Stimulated activated CD8-positive, alpha-beta memory T cell treated with anti-CD3 and anti-CD28 coated beads, Interleukin-12 subunit alpha, Interleukin-12 subunit beta, amount 100 ng/mL, for 24 hours (primary cell): Measurements from ENCODE around the gene SBNO2.

Experiments used
- DNase-seq: peaks from one replicate; pipeline ENCODE4 v3.0.0-alpha.2; 2020; ENCODE audit errors: extremely low read depth

SBNO2 gene

DNA sequence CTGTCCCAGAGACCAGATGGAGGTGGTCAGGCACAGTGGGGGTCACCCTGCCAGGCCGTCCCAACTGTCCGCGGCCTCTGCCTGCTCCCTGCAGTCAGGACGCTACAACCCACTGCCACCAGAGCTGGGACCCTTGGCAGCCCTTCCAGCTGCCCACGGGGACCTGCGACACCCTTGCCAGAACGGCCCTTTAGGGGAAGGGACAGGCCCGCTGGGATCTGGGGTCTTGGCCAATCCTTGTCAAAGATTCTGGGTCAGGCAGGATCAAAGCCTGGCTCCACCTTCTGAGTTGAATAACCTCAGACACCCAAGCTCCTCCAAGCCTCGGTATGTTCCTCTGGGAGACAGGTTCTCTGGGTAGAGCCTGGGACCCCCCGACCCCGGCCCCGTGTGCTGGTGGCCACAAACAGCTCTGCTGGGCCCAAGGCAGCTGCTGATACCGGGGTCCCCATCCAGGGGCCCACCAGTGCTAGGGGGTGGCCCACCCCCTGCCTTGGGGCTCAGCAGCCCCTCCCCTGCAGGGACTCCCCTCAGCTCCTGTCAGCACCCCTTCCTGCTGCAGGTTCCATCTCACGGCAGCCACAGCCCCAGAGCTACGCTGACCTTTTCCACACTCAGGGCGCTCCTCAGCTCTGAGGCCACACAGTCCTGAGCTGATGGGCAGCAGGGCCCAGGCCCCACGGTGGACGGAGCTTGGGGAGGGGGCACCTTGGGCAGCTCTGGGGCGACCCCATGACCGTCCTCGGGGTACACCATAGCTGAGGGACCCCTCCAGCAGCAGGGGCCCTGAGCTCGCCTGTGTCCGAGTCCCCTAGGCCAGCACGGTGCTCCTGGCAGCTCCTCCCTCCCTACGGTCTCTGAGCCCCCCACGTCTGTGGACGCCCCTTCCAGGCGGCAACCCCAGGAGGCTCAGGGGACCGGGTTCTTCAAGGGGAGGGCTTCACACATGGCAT is 18.4 kb downstream of the SBNO2 start:
- DNase-seq: no peak

GRCh38 chr19:1154731-1155351 is 19.2 kb downstream of the SBNO2 start:
- no peak for DNase-seq

DNA sequence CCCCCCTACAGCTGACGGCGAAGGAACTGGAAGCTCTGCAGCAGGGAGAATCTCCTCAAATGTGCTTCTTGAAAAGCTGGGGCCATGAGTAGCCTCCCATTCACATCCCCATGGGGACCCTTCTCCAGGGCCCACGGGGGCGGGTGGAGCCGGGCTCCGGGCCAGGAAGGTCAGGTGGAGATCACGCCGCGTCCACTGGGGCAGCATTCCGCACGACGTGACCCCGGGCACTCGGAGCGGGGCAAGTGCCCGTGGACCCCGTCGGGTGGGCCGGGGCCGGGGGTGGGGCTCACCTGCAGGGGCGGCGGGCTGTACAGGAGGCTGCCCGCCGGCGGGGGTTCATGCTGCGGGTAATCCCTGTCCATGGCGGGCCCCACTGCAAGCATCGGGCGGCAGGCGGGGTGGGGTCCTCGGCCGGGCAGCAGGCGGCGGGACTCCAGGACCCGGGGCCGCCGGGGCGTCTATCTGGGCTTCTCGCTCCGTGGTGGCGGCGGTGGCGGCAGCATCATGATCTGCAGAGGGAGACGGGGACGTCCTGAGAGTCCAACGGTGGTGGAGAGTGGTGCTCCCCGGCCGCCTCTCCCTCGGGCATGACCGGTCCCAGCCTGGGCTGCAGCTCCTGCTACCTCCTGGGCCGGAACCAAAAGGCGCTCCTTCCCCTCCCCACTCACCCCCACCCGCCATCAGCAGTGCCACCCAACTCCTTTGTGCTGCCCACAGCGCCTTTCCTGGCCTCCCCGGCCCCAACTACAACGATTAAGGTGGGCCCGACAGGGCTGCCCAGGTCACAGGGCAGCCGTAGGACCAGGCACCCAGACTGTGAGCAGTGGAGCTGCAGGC is 20.0 kb downstream of the SBNO2 start:
- no peak for DNase-seq

- DNase-seq: no peak
Observed at GRCh38 chr19:1151917-1152587, 22.0 kb downstream of the SBNO2 start.

- DNase-seq: no peak
Observed at GRCh38 chr19:1151037-1151724, 22.9 kb downstream of the SBNO2 start.

DNA sequence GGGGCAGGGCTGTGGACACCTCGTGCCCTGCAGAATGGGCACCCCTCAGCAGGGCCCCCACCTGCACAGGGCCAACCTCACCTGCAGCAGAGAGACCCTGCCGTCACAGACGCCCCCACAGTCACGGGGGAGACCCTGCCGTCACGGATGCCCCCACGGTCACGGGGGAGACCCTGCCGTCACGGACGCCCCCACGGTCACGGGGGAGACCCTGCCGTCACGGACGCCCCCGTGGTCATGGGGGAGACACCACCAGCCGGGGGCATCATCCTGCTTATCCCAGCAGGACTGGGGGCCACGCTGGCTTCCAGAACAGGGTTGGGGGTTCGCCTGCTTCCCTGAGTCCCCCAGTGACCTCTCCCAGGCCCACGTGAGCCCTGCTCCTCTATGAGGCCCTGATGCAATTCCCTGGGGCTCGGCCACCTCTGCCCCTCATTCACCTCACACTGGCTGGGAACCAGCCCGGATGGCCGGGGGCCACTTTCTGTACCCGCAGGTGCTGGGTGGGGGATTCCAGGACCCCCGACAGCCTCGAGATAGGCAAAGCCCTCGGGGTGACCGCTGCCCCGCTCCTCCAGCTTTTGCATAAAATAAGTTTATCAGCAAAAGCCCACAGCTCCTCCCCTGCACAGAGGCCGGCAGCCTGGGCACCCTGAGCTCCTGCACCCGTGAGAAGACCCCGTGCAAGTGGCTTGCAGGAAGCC is 23.6 kb downstream of the SBNO2 start:
- no peak for DNase-seq

DNA sequence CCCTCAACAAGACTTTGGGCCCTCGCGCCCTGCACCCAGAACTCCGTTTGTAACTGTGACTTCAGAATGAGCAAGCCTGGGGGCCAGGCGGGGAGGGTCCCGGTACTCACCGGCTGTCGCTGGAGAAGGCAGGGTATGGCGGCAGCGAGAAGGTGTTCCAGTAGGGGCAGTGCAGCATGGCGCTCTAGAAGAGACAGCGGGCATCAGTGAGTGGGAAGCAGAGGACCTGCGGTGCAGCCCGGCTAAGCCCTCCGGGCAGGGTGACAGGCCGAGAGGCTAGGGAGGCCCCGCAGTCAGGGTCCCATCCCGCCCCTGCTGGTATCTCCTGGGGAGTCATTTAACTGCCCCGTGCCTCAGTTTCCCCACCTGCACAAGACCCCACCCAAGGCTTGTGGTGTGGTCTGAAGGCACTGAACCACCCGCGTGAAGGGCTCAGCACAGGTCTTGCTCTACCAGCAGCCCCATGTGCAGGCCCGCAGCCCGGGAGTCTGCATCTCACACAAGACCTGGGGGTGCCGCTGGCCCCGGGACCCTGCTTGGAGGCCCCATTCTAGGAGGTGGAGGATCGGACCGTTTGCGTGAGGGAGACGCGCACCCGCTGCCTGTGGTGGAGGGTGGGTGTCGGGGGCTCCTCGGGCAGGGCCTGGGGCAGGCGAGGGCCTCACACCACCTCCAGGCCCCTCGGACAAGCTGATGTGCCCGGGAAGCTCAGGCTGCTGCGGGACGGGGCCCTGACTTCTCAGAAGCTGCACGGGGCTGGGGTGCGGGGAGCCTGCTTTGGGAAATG is 24.6 kb downstream of the SBNO2 start:
- no peak for DNase-seq

DNA sequence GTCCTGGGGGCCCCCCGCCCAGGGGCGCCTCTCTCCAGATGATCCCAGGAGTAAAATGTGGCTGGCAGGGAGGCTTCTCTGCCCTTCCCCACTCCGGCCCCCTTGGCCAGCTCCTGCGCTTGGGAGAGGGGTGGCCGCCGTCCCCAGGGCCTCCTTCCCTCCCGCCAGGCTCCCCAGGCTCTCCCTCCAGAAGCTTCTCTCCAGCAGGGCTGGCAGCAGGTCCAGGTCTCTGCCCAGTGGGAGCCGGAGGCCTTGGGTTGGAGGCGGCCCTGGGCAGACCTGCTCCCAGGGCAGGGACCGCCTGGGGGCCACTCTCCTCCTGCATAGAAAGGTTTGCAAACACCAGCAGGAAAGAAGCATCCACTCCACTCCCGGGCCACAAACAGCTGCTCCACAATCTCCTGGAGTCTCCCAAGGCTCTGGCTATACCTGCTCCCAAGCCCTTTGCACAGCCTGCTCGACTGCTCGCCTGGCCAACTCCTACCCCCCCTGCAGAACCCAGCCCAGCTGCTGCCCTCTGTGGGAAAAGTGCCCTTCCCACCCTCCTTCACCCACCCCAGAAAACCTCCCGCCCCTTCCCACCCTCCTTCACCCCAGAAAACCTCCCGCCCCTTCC is 26.0 kb downstream of the SBNO2 start:
- DNase-seq: no peak

DNA sequence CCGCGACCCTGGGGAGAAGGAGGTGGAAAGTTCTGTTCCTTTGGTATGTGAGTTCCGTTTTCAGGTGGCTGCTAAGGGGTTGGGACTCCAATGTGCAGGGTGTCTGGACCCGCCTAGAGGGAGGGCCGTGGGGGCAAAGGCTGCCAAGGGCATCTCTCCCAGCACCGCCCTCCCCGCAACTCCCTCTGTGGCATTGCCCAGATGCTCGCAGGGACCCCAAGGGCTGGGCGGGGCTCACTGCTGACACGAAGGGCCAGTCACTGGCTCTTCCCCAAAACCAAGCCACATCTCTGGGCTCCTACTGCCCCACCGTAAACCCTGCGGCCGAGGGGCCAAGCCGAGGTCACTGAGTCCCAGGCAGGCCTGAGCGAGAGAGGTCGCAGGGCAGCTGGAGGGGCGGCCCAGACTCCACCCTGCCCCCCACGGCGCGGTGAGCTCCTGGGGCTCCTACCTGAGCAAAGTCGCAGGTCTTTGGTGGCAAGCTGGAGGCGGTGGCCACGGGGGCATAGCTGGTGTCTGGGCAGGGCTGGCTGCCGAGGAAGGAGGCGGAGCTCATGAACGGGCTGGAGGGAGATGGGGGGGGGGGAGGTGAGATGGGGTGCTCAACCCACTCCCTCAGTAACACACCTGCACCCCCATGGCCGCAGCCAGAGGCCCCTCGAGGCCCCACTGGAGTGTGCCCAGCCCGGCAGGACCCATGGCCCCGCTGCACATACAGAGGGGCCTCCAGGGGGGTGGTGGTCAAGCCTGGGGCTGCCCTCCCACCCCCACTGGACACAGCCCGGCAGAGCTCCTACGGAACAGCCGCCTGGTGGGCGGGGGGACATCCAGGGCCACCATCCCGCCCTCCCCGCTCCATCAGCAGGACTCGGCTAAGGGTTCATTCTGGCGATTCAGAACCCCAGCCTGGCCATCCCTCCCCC is 26.9 kb downstream of the SBNO2 start:
- DNase-seq: no peak

DNA sequence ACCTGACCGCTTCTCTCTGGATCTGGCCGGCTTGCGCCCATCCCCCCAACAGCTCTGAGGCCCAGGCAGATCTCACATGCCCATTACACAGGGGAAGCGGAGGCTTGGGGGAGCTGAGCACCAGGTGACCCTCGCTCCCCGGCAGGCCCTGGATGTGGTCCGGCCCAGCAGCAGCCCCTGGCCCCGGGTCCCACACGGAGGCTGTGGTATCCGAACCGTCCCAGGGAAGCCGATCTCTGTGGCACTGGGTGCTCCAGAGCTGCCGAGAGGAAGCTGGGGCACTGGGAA is 27.7 kb downstream of the SBNO2 start:
- no peak for DNase-seq

DNA sequence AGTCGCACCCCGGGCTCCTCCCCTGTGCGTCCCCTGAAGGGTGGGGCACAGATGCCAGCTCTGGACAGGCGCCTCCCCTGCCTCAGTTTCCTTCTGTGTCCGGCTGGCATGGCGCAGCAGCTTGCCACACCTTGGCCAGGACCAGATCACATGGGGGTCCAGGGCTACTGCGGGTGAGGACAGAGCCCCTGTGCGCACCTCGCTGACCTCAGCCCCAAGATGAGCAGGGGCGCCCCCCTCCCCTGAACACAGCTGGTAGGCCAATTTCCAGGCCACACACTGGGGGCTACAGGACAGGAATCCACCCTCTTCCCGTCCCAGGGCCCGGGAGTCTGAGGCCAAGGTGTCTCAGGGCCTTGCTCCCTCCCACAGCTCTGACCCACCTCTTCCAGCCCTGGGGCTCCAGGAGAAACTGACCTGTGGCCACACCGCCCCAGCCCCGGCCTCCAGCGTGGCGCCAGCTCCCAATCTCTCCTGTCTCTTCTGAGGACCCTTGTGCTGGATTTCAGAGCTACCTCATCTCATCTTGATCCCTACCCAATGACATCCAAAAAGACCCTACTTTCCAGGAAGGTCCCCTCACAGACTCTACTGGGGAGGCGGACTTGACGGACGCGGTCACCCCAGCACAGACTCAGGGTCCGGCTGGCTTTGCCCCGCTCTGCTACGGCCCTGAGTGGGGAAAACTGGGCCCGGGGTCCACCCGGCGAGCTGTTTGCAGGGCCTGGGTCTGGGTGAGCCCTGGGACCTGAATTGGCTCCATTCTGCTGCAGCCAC is 28.2 kb downstream of the SBNO2 start:
- DNase-seq: no peak

DNA sequence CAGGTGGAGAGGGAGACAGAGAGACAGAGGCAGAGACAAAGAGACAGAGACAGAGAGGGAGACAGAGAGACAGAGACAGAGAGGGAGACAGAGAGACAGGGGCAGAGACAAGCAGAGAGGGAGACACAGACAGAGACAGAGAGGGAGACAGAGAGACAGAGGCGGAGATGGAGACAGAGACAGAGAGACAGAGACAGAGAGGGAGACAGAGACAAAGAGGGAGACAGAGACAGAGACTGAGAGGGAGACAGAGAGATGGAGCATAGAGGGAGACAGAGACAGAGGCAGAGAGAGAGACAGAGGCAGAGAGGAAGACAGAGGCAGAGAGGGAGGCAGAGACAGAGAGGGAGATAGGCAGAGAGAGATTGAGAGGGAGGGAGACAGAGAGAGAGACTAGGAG is 29.3 kb downstream of the SBNO2 start:
- DNase-seq: no peak

DNA sequence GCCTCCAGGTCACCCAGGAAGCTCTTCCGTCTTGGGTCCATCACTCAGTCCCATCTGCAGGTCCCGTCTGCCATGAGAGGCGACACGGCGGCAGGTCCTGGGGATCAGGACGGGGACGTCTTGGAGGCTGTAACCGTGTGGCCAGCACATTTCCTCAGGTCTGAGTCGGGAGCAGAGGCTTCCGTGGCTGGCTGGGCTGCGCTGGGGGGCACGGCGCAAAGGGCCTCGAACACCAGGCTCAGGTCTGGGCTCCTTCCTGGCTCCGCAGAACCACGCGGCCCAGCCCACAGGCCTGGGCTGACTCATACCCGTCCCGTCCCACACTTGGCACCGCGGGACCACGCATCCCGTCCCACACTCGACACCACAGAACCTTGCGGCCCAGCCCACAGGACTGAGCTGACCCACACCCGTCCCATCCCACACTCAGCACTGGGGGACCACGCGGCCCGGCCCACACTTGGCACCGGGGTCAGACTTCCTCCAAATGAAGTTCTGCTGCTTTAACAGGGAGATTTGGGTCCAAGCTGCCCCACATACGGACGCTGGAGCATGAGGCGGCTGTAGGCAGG is 30.2 kb downstream of the SBNO2 start:
- no peak for DNase-seq

DNA sequence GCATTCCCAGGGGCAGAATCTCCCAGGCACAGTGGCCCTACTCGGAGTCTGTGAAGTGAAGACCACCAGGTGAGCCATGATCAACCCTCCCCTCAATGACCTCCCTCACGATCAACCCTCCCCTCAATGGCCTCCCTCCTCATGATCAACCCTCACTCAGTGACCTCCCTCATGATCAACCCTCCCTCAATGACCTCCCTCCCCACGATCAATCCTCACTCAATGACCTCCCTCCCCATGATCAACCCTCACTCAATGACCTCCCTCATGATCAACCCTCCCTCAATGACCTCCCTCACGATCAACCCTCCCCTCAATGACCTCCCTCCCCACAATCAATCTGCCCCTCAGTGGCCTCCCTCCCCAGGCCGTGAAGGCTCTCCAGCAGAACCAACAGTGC is 32.1 kb downstream of the SBNO2 start:
- DNase-seq: no peak

DNA sequence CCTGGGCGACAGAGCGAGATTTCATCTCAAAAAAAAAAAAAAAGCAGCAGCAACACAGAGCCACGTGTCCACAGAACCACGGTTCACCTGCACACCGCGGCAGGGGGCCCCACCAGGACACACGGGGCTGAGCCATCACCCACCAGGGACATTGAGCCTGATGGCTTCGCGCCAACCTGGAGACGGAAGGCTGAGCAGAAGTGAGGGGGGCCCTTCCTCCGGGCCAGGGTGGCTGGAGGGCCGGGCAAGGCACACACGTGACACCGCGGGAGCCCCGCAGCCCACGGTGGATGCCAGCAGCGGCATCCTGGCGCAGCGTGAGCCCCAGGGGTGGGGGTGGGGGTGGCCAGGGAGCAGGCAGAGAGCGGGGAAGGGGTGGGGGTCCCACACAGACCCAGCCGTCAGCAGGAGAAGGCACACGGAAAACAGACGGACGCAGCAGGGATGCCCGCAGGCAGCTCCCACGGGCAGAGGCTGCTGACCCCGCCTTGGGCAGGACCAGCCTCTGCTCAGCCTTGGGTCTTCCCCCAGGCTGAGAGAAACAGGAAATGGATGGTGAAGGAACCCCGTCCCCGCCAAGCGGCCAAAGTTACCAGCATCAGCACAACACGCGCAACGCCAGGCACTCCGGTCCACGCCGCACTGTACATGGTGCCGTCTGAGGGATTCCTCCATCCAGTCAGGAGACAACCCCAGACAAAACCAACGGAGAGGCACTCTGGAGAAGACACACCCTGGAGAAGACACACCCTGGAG is 33.6 kb downstream of the SBNO2 start:
- no peak for DNase-seq

GRCh38 chr19:1139126-1139525 is 34.9 kb downstream of the SBNO2 start:
- DNase-seq: no peak

- no peak for DNase-seq
Observed at GRCh38 chr19:1138121-1138520, 35.9 kb downstream of the SBNO2 start.
